ENCODE results near the gene HDAC7.

DNA sequence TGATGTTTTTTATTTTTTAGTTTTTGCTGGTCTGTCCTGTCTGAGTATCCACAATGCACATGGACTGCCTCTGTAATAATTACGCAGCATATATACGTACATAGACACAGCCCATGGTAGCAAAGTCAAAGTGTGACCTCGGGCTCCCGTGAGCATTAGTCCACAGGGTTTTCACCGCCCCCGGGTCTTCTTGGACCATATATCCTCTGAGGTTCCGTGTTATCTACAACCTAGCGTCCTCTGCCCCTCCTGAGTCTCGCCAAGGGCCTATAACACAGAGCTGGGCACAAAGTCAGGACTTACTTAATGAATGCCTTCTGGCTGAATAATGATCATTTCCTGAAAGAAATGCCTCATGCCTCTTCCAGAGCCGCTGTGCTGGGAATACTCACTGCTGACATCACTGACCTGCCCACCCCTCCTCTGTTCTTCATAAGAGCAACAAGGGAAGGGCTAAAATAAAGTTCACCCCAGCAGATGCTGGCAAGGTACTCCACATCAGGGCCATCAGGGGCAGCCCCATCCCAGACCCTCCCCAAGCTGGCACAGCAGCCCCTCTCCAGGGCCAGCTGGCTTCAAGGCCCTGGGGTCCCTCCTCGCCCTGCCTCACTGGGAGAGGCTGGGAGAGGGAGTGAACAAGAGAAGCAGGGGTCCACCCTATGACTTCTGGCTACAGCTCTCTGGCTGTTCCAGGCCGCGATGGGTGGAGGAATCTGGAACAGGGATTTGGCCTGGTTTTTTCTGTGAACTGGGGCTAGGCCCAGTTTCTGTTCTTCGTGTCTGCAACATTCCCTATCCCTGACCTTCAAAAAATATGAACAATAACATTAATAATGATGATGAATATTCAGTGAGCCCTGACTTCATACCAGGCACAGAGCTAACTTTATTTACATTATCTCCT lies 7.9 kb downstream of the HDAC7 start:
- TF ChIP-seq CTCF (IDR thresholded peaks at IDR 0.05) (no peak), POLR2A (IDR thresholded peaks at IDR 0.05) (peak in 1 of 2 donors; percentile 10), EP300 (IDR thresholded peaks at IDR 0.05) (peak; percentile 41 to 78)

Data from tibial nerve (tissue), 4 donors.